HL-60 (cell line): ENCODE results near the gene SGO2.

Experiments
- CTCF ChIP-seq: IDR thresholded peaks from one replicate; pipeline ENCODE4 v1.5.1; 2011; ENCODE audit warnings: low read length, control low read depth, inconsistent platforms; ENCODE audit not compliant: insufficient read depth
- GABPA ChIP-seq: IDR thresholded peaks from 2 replicates; pipeline ENCODE4 v1.6.1; 2012; ENCODE audit warnings: low read depth
- POLR2AphosphoS5 ChIP-seq: IDR thresholded peaks from 2 replicates; pipeline ENCODE4 v1.6.1; 2012; ENCODE audit warnings: low read depth

- no peak for TF ChIP-seq CTCF
- no peak for TF ChIP-seq GABPA
- TF ChIP-seq POLR2AphosphoS5, result no peak
Measured at GRCh38 chr2:200618054-200618419, 92.0 kb downstream of the SGO2 start.
